Stimulated activated naive CD4-positive, alpha-beta T cell (primary cell): ENCODE data around the gene MPPED1.

Experiments
- DNase-seq, 6 experiments: peaks; one replicate each; lab custom pipeline; 2025; lab: John Stamatoyannopoulos, UW

The MPPED1 gene

GRCh38 chr22:43477966-43478365, 66.2 kb downstream of the MPPED1 start:
- DNase-seq: no peak

- DNase-seq: no peak
Measured at GRCh38 chr22:43478621-43479300, 66.9 kb downstream of the MPPED1 start.

GRCh38 chr22:43479301-43479950, 67.6 kb downstream of the MPPED1 start:
- DNase-seq: no peak

- DNase-seq: no peak
Measured at GRCh38 chr22:43479962-43480361, 68.1 kb downstream of the MPPED1 start.

GRCh38 chr22:43481568-43482317, 69.9 kb downstream of the MPPED1 start:
- peak in 3 of 6 experiments; percentile 4 to 37 (median 21) for DNase-seq

GRCh38 chr22:43482318-43482625, 70.5 kb downstream of the MPPED1 start:
- no peak for DNase-seq

- DNase-seq: no peak
Measured at GRCh38 chr22:43483266-43483665, 71.5 kb downstream of the MPPED1 start.

- no peak for DNase-seq
Measured at GRCh38 chr22:43483669-43484068, 71.9 kb downstream of the MPPED1 start.

- DNase-seq: no peak
Measured at GRCh38 chr22:43484227-43484626, 72.4 kb downstream of the MPPED1 start.

- DNase-seq: no peak
Measured at GRCh38 chr22:43485502-43486089, 73.8 kb downstream of the MPPED1 start.

- no peak for DNase-seq
Measured at GRCh38 chr22:43487311-43488030, 75.7 kb downstream of the MPPED1 start.

- DNase-seq: no peak
Measured at GRCh38 chr22:43488031-43488866, 76.4 kb downstream of the MPPED1 start.

- no peak for DNase-seq
Measured at GRCh38 chr22:43488937-43489336, 77.1 kb downstream of the MPPED1 start.

- DNase-seq: no peak
Measured at GRCh38 chr22:43490311-43490710, 78.5 kb downstream of the MPPED1 start.

- DNase-seq: no peak
Measured at GRCh38 chr22:43491177-43491576, 79.4 kb downstream of the MPPED1 start.

- no peak for DNase-seq
Measured at GRCh38 chr22:43491737-43492136, 79.9 kb downstream of the MPPED1 start.

- no peak for DNase-seq
Measured at GRCh38 chr22:43493297-43493696, 81.5 kb downstream of the MPPED1 start.

GRCh38 chr22:43497956-43498855, 86.4 kb downstream of the MPPED1 start:
- no peak for DNase-seq

- no peak for DNase-seq
Measured at GRCh38 chr22:43498856-43499253, 87.0 kb downstream of the MPPED1 start.
